ENCODE data around the gene PTPN12. TPM values are rescaled to one million over a fixed set of nuclear protein-coding genes. Genes with fewer than 3 reads are reported as not detected.

PTPN12 gene
- total and polyA plus RNA-seq, 7 donors: 21.5 to 158 (median 64.2) TPM

GRCh38 chr7:77680266-77680665 is 143.2 kb downstream of the PTPN12 start:
- Histone ChIP-seq H3K4me1 (peaks cover 0 to 19% (median 13%) of the 10 kb centered on the region in 4 donors), H3K9me3 (no peaks in the 10 kb centered on the region), H3K27ac (no peak overlapping the region), H3K36me3 (peaks cover 0 to 15% (median 0%) of the 10 kb centered on the region in 4 donors), H3K27me3 (no peaks in the 10 kb centered on the region), H3K4me3 (no peak overlapping the region)
- no peak for TF ChIP-seq POLR2AphosphoS5 (IDR thresholded peaks at IDR 0.05)
- TF ChIP-seq CTCF (IDR thresholded peaks at IDR 0.05): no peak
- TF ChIP-seq EP300 (IDR thresholded peaks at IDR 0.05): no peak
- no peak for TF ChIP-seq POLR2A (IDR thresholded peaks at IDR 0.05)
- intact Hi-C loops (cut with DNase I): no loop called here
- WGBS, 2 donors: 77 to 95% methylated on average over 7 of the region's 7 CpGs
- no peak for DNase-seq

GRCh38 chr7:77684030-77684429 is 146.9 kb downstream of the PTPN12 start:
- TF ChIP-seq POLR2A (IDR thresholded peaks at IDR 0.05): no peak
- TF ChIP-seq EP300 (IDR thresholded peaks at IDR 0.05): no peak
- no peak for TF ChIP-seq CTCF (IDR thresholded peaks at IDR 0.05)
- TF ChIP-seq POLR2AphosphoS5 (IDR thresholded peaks at IDR 0.05): peak in 2 of 4 donors; percentile 16 to 33
- peak overlapping the region; percentile 57 to 67 (median 60) for H3K27ac ChIP-seq
- H3K4me1 ChIP-seq: peaks cover 0 to 42% (median 27%) of the 10 kb centered on the region in 4 donors
- H3K9me3 ChIP-seq: no peaks in the 10 kb centered on the region
- H3K4me3 ChIP-seq: no peak overlapping the region
- no peak for DNase-seq
- intact Hi-C loops (cut with DNase I): no loop called here
- no peaks in the 10 kb centered on the region for H3K27me3 ChIP-seq
- 61 to 66% methylated on average over 9 of the region's 9 CpGs for WGBS, 2 donors
- peaks cover 0 to 15% (median 0%) of the 10 kb centered on the region in 4 donors for H3K36me3 ChIP-seq

GRCh38 chr7:77685233-77685632 is 148.1 kb downstream of the PTPN12 start:
- WGBS, 2 donors: 8 to 45% methylated on average over 5 of the region's 5 CpGs
- intact Hi-C loops (cut with DNase I): loop anchor here (5.0 kb wide), 1 partner anchor 1718 kb away; no protein-coding TSS in a partner anchor
- peaks cover 0 to 41% (median 27%) of the 10 kb centered on the region in 4 donors for H3K4me1 ChIP-seq

GRCh38 chr7:77687100-77687746 is 150.1 kb downstream of the PTPN12 start:
- Histone ChIP-seq H3K4me1 (peaks cover 0 to 50% (median 27%) of the 10 kb centered on the region in 4 donors), H3K4me3 (no peak overlapping the region), H3K27ac (peak overlapping the region in 3 of 4 donors; percentile 9 to 40 (median 32)), H3K9me3 (no peaks in the 10 kb centered on the region), H3K27me3 (no peaks in the 10 kb centered on the region), H3K36me3 (peaks cover 0 to 21% (median 0%) of the 10 kb centered on the region in 4 donors)
- TF ChIP-seq EP300 (IDR thresholded peaks at IDR 0.05) (no peak), POLR2AphosphoS5 (IDR thresholded peaks at IDR 0.05) (no peak), CTCF (IDR thresholded peaks at IDR 0.05) (no peak), POLR2A (IDR thresholded peaks at IDR 0.05) (no peak)
- 58 to 70% methylated on average over 1 of the region's 1 CpG for WGBS, 2 donors
- intact Hi-C loops (cut with DNase I): loop anchor here (5.0 kb wide), 1 partner anchor 1720 kb away; no protein-coding TSS in a partner anchor
- no peak for DNase-seq

More at GRCh38 chr7:77685233-77685632, 148.1 kb downstream of the PTPN12 start:
- no peak overlapping the region for H3K4me3 ChIP-seq
- DNase-seq: no peak
- H3K36me3 ChIP-seq: peaks cover 0 to 21% (median 0%) of the 10 kb centered on the region in 4 donors
- H3K27me3 ChIP-seq: no peaks in the 10 kb centered on the region
- TF ChIP-seq POLR2A (IDR thresholded peaks at IDR 0.05): no peak
- TF ChIP-seq POLR2AphosphoS5 (IDR thresholded peaks at IDR 0.05): peak in 3 of 4 donors; percentile 8 to 64 (median 56)
- peak in 1 of 4 donors; percentile 53 for TF ChIP-seq EP300 (IDR thresholded peaks at IDR 0.05)
- H3K27ac ChIP-seq: peak overlapping the region; percentile 57 to 67 (median 60)
- no peaks in the 10 kb centered on the region for H3K9me3 ChIP-seq

GRCh38 chr7:77687747-77688144 is 150.7 kb downstream of the PTPN12 start:
- no peaks in the 10 kb centered on the region for H3K9me3 ChIP-seq
- intact Hi-C loops (cut with DNase I): loop anchor here (5.0 kb wide), 1 partner anchor 1720 kb away; no protein-coding TSS in a partner anchor
- H3K4me1 ChIP-seq: peaks cover 0 to 50% (median 27%) of the 10 kb centered on the region in 4 donors
- DNase-seq: no peak
- peaks cover 0 to 18% (median 0%) of the 10 kb centered on the region in 4 donors for H3K36me3 ChIP-seq
- no peaks in the 10 kb centered on the region for H3K27me3 ChIP-seq
- WGBS, 2 donors: 69 to 76% methylated on average over 1 of the region's 1 CpG
- H3K27ac ChIP-seq: peak overlapping the region in 2 of 4 donors; percentile 7 to 15
- TF ChIP-seq POLR2AphosphoS5 (IDR thresholded peaks at IDR 0.05) (no peak), EP300 (IDR thresholded peaks at IDR 0.05) (no peak), CTCF (IDR thresholded peaks at IDR 0.05) (no peak), POLR2A (IDR thresholded peaks at IDR 0.05) (no peak)
- H3K4me3 ChIP-seq: no peak overlapping the region

All from sigmoid colon (tissue), 7 donors.